A172 (cell line): ENCODE data around the gene PRDM10. TPM values are rescaled to one million over a fixed set of nuclear protein-coding genes. Genes with fewer than 3 reads are reported as not detected.
"Not testable (repeated sequence)": the region's sequence is repeated elsewhere in the genome, so short reads cannot be mapped to it uniquely, and the experiment has no call there.

ENCODE experiments used
- DNase-seq: peaks from one replicate; pipeline ENCODE4 v3.0.0-alpha.2; 2015; ENCODE audit warnings: low spot score
- total RNA-seq: library from RNA; depleted of rRNA; stranded (reverse); fragments of >200 nt; shearing (Covaris generic); gene quantifications from 2 replicates; pipeline ENCODE4 v1.2.3, GENCODE V29; 2014; rRNA removed

The PRDM10 gene, protein sequence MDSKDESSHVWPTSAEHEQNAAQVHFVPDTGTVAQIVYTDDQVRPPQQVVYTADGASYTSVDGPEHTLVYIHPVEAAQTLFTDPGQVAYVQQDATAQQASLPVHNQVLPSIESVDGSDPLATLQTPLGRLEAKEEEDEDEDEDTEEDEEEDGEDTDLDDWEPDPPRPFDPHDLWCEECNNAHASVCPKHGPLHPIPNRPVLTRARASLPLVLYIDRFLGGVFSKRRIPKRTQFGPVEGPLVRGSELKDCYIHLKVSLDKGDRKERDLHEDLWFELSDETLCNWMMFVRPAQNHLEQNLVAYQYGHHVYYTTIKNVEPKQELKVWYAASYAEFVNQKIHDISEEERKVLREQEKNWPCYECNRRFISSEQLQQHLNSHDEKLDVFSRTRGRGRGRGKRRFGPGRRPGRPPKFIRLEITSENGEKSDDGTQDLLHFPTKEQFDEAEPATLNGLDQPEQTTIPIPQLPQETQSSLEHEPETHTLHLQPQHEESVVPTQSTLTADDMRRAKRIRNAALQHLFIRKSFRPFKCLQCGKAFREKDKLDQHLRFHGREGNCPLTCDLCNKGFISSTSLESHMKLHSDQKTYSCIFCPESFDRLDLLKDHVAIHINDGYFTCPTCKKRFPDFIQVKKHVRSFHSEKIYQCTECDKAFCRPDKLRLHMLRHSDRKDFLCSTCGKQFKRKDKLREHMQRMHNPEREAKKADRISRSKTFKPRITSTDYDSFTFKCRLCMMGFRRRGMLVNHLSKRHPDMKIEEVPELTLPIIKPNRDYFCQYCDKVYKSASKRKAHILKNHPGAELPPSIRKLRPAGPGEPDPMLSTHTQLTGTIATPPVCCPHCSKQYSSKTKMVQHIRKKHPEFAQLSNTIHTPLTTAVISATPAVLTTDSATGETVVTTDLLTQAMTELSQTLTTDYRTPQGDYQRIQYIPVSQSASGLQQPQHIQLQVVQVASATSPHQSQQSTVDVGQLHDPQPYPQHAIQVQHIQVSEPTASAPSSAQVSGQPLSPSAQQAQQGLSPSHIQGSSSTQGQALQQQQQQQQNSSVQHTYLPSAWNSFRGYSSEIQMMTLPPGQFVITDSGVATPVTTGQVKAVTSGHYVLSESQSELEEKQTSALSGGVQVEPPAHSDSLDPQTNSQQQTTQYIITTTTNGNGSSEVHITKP
- total RNA-seq = 4.6 and 5.5 TPM in 2 replicates

DNA sequence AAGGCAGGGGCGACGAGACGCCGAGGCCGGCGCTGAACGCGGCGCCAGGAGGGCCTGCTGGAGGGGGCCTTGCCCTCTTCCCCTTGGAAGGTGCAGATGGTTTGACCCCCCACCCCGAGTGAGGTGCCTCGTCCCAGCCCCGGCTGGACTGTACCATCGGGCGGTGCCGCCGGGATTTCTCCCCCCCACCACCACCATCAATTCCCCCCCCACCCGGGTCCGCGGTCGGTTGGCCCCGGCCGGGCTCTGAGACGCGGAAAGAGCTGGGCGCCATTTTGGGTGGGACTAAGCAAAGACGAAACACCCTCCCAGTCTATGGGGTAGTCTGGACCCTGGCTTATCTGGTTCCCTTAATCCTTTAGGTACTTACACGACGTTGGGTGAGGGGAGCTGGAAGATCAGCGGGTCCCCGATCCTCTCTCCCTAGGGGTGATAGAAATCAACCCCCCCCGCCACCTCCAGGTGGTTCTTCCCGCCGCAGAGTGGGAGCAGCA lies at the start of gene PRDM10:
Gene PRDM10, minus strand, starts transcription at position 484 of the 494 bp plus-strand sequence. CDS start 41,871 bp downstream, outside the sequence.
- DNase-seq = no peak

DNA sequence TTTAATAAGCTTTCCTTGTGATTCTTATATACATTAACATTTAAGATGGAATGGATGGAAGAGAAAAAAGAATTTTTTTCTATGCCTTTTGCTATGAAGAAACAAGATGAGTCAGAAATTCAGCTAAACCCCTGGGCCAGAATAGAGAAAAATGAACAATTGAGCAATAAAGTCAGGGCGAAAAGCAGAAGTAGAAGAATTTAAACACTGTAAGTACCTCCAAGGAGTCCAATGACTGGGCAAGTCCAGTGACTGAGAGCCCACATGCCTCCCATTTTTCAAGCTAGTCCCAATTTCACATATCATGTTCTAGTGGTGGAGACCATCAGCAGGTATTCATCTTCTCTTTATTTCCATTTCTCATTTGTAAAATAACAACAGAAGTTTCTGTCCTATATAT lies 48.4 kb upstream of the PRDM10 start:
- no peak for DNase-seq

DNA sequence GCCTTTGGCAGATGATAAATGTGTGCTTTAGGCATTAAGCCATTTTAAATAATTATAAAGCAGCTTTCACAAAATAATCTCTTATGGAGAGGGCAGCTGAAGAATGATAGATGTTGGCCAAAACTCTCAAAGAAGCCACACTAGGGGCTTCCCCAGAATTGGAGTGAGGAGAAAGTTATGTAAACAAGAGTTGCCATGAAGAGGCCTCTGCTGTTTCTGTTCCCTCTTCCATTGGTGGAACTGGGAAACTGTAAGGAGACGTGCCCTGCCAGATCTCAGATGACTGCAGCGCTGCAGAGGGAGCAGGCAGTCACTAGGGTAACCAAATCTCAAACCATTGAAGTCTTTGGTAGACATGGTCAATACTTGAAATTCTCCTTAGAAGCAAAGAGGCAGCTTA lies 47.6 kb upstream of the PRDM10 start:
- no peak for DNase-seq

DNA sequence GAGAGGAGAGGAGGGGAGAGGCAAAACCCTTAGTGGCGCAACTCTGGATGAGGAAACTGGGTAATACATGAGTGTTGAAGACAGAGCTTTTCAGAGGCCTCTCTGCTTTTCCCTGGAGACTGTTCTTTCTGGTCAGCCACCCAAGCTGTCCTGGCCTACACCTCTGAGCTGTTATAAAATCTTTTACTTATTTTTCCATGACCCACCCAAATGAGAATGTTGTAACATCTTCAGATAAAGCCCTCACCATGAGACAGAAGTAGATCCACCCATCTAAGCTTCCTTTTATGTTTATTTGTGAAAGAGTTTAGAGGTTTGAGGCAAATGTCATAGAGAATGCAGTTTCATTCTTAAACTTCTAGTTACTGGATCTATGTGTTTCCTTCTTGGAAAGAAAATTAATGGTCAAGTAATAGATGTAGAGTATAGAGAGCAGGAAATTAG lies 46.7 kb upstream of the PRDM10 start:
- DNase-seq = no peak

DNA sequence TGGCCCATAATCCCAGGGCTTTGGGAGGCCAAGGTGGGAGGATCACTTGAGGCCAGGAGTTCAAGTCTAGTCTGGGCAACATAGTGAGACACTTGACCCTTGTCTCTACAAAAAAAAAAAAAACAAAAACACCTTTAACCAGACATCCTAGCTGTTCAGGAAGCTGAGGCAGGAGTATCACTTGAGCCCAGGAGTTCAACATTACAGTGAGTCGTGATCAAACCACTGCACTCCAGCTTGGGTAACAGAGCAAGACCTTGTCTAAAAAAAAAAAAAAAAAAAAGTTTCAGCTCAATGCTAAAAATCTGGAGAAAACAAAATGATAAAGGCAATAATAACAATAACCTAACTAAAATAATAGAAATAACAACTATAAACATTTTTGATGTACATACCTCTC lies 44.5 kb upstream of the PRDM10 start:
- no peak for DNase-seq

DNA sequence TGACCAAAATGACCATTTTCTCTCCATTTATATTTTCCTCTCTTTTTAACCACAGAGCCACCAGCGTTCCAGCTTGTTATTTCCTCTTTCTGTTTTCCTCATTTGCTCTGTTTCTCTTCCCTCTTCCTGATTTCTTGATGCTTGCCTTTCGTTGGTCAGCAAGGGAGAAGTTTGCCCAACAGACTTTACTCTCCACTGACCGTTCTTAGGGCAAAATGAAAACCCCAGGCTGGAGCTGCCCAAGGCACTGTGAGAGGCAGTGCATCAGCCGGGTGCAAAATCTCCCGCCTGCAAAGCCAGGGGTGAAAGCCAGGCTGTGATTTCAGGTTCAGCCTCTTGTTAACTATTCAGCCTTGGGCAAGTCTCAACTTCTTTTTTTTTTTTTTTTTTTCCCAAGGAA lies 40.9 kb upstream of the PRDM10 start:
- no peak for DNase-seq

DNA sequence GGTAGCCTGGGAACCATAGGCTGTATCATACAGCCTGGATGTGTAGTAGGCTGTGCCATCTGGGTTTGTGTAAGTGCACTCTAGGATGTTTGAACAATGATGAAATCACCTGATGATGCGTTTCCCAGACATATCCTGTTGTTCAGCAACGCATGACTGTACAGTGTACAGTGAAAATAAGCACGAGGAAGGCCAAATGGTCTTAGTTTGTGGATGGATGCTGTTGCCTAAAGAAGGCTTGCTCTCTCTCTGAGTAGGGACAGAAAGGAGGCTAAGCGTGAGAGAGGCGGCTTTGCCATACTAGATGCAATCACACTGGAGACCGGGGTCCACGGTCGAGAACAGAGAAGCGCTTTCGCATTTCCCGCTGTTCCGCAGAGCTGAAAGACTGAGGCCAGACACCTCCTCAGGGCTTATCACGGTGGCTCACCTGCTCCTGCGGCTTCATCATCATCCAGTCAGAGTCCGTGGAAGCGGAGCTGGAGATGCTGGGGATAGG lies 39.5 kb upstream of the PRDM10 start:
- DNase-seq = peak; percentile 62

DNA sequence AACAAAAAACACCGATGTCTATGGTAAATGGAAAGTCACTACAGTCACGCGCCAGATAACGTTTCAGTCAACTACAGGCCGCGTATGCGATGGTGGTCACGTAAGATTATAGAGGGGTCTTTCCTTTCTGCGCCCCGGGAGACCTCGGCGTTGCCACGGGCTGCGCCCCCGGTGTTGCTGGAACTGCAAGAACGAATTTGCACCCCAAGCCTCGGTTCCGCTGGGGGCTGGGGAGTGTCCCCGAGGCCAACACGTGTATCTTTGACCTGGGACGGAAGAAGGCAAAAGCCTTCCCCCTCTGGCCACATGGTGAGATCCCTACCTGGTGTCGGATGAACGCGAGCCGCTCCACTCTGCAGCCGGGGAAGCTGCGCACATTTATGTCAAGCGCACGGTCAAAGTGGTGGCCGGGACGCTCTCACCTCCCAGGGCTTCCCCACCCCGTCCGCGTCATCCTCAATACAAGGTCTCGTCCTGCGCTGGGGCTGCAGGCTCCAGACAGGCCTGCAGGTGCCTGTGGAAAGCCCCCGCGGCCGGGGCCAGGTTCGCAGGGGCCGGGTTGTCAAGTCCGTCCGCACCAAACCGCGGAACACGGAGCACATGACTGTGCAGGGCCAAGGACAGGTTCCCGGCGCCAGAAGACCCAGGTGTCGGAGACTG lies 37.8 kb upstream of the PRDM10 start:
- no peak for DNase-seq

DNA sequence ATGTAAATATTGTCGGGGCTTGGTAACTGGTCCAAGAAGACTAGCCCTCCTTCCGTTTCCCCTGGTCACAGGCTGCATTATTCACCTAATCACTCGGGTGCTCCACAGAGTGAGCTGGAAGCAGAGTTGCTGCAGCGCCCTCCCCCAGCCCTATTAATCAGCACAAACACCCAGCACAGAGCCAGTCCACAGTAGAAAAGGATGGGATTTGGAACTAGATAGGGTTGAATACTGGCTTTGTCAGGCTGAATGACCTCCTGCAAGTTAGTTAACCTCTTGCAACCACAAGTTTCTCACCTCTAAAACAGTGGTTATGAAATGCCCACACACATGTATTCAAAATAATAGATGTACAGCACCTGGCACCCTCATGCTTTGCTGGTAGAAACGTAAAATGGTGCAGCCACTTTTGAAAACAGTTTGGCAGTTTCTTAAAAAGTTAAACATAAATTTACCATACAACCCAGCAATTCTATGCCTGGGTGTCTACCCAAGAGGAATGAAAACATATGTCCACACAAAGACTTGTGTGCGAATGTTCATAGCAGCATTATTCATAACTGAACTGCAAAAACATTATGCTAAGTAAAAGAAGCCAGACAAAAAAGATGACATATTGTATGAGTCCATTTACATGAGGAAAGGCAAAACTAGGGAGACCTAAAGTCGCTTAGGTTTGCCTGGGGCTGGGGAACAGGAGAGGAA lies 35.4 kb upstream of the PRDM10 start:
- peak; percentile 42 for DNase-seq

DNA sequence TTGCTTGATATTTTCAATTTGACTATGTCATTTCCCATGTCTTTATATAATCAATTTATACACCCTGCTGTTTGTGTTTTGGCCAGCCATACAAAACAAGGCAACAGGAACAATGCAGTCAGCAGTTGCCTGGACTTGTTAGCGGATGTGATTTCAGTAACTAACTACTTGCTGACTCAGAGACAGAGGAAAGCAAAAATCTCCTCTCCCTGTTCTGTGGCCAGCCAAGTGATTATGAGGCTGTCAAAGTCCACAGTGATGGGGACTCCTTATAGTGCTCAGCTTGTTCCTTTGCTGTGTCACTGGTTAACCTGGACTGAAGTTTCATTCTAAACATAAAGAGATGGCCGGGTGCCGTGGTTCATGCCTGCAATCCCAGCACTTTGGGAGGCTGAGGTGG lies 34.4 kb upstream of the PRDM10 start:
- peak; percentile 65 for DNase-seq

DNA sequence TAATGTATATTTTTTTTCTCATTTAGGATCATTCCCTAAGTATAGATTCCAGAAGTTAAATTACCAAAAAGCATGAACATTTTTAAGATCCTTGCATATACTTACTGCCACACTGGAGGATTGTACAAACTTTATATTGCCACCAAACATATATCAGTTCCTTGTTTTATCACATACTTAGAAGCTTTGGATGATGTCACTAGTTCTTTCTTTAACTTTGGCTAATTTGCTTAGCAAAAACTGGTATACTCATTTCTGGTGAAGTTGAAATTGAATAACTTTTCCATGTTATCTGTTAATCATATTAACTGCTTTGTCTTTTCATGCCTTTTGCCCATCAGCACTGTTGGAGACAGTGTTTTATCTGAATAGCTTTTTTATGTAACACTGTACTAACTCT lies 31.6 kb upstream of the PRDM10 start:
- DNase-seq = no peak

DNA sequence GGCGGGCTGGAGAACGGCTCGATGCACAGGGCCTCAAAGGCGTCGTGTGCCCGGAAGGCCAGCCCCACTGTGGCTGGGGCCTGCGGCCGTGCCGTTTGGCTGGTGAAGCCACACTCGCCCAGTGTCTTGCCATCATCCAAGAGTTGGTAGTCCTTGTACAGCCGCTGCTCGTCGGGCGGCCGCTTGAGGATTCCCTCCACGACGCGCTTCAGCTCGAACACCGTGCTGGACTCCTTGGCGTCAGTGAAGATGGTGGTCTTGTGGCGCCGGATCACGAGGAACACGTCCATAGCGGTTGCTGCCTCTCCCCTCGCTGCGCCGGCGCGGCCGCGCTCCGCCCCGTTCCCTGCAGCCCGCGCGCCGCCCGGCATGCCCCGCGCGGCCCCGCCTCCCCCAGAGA lies 30.3 kb upstream of the PRDM10 start:
- DNase-seq = no peak

DNA sequence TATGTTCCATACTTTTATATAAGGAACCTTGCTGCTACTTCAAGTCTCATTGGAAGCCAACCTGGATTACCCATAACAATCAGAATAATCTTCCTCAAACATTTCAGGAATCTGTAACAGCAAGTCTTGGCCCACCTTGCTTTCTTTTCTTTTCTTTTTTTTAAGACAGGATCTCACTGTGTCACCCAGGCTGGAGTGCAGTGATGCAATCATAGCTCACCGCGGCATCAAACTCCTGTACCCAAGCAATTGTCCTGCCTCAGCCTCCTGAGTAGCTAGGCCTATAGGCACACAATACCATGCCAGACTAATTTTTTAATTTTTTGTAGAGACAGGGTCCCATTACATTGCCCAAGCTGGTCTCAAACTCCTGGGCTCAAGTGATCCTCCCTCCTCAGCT lies 29.3 kb upstream of the PRDM10 start:
- DNase-seq = no peak

DNA sequence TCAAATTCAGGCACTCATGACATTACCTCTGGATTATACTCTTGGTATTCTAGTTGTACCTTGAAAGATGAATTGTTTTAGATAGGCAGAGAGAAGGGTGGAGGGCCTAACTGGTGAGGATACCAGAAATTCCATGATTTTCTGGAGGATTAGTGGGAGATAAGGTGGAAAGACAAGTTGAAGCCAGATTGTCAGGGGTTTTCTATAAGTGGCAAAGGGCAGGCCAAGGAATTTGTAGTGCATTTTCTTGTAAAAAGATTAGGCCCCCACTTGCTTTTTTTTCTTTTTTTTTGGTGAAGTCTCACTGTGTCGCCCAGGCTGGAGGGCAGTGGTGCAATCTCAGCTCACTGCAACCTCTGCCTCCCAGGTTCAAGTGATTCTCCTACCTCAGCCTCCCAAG lies 28.4 kb upstream of the PRDM10 start:
- no peak for DNase-seq

DNA sequence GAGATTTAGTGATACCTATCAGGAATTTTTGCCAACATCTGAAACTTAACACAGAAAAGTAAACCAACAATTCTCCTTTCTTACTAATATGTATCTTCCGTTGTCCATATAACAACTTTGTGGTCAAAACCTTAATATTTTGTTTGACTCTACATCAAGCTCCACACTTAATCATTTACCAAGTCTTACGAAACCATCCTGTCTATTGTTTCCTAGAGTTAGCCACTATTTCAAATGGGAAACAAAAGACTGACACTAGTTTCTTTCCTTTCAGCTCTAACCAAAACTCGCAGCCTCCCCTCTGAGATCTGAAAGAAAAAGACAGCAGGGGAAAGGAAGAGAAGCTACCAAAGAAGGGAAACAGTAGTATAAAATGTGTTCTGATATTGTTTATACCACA lies 26.5 kb upstream of the PRDM10 start:
- no peak for DNase-seq

DNA sequence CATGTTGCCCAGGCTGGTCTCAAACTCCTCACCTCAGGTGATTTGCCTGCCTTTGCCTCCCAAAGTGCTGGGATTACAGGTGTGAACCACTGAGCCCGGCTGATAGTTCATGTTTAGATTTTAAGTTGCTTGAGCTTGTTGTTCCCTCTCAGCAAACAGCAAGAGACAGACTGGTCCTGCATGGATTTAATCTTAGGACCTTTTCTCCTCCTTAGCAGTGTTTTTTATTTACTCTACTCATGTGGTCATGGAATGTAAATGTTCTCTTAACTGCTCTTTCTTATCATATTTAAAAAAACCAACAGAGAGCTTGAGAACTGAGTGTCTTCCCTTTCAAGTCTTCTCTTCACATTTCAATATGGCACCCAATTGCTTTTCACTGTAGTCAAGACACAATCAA lies 22.7 kb upstream of the PRDM10 start:
- no peak for DNase-seq

DNA sequence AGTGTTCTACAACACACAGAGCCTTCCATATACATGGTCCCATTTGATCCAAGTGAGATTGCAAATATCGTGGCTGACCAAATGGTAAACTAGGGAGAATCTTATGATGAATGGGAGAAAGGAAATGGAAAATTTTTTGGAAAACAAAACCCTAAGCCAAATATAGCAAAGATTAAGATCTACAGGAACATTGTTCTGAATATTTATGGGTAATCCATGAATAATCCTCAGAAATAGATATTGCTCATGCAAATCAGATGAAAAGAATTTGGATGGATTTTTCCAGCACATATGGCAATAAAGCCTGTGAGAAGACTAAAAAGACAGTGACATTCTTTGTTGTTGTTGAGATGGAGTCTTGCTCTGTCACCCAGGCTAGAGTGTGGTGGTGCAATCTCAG lies 21.7 kb upstream of the PRDM10 start:
- DNase-seq = no peak

DNA sequence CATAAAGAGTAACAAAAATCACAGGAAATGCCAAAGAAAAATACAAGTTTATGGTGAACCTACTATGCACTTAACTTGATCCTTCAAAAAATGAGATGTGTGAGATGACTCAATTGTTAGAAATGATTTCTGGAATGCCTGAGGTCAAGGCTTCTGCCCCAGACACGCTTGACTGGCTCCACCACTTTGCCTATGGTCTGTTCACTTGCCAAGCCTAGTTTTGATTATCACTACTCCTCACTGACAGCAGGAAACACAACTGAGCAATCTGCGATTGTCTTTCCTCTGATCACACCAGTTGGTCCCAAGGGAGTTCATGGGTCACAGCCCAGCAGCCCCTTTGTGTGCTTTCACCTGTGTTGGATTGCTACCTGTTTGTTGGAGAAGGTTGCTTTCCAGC lies 20.6 kb upstream of the PRDM10 start:
- peak; percentile 79 for DNase-seq

DNA sequence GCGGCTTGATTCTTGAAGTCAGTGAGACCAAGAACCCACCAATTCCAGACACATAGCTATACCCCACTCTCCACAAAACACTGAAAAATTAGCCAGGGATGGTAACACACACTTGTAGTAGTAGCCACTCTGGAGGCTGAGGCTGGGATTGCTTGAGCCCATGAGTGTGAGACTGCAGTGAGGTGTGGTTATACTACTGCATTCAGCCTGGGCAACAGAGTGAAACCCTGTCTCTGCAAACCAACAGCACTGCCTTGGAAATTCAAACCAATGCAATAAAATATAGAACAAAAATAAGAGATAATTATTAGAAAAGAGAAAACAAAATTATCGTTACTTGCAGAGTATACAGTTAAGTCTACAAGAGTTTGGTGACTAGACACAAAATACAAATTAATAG lies 20.2 kb upstream of the PRDM10 start:
- DNase-seq = peak; percentile 13

DNA sequence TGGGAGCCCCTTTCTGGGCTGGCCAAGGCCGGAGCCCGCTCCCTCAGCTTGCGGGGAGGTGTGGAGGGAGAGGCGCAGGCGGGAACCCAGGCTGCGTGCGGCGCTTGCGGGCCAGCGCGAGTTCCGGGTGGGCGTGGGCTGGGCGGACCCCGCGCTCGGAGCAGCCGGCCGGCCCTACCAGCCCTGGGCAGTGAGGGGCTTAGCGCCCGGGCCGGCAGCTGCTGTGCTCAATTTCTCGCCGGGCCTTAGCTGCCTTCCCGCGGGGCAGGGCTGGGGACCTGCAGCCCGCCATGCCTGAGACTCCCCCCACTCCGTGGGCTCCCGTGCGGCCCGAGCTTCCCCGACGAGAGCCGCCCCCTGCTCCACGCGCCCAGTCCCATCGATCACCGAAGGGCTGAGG lies 19.0 kb upstream of the PRDM10 start:
- DNase-seq = not testable (repeated sequence)

DNA sequence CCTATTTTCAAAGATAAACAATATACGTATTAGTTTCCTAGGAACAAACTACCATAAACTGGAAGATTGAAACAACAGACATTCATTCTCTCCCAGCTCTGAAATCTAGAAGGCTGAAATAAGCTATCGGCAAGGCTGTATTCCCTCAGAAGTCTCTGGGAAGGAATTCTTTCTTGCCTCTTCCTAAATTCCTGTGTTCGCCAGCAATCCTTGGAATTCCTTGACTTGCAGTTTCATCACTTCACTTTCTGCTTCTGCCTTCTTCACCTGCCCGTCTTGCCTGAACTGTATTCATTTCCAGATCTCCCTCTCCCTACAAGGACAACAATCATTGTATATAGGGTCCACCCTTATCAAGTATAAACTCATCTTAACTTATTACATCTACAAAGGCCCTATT lies 17.7 kb upstream of the PRDM10 start:
- DNase-seq = no peak
